ENCODE measurements around the gene LRRC52.

The LRRC52 gene

DNA sequence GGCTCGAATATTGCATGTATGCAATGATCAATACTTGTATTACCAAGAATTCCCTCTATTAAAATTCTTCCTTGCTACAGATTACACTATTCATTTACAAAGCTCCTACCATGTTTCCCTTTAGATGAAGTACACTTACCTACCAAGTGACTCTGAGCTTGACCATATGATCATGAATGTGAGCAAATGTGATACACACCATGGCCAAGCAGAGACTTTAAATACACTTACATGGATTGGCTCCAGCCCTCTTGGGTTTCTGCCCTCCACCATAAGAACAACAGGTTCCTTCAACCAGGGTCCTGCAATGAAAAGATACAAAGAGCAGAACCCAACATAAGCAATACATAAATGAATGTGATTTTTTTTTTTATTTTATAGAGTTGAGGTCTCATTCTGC is 30.0 kb downstream of the LRRC52 start:
- H3K4me3 ChIP-seq (ENCODE audit: low read length), result no peak overlapping the region
- H3K4me1 ChIP-seq (ENCODE audit: low read length), result no peaks in the 10 kb centered on the region
- no peak overlapping the region for H3K9ac ChIP-seq (ENCODE audit: low read length)
- no peaks in the 10 kb centered on the region for H4K20me1 ChIP-seq (ENCODE audit: insufficient read depth, low read length)
- H2AFZ ChIP-seq (ENCODE audit: low read depth, low read length), result no peak overlapping the region
- no peaks in the 10 kb centered on the region for H3K9me3 ChIP-seq (ENCODE audit: insufficient read depth, low read length)
- H3K4me2 ChIP-seq (ENCODE audit: low read length), result no peak overlapping the region
- no peaks in the 10 kb centered on the region for H3K79me2 ChIP-seq (ENCODE audit: low read length)
- no peaks in the 10 kb centered on the region for H3K36me3 ChIP-seq (replicated peaks; ENCODE audit: low read depth, low read length)
- TF ChIP-seq EZH2phosphoT487 (IDR thresholded peaks at IDR 0.05; ENCODE audit: low read depth), result no peak
- TF ChIP-seq, protein P1, sequence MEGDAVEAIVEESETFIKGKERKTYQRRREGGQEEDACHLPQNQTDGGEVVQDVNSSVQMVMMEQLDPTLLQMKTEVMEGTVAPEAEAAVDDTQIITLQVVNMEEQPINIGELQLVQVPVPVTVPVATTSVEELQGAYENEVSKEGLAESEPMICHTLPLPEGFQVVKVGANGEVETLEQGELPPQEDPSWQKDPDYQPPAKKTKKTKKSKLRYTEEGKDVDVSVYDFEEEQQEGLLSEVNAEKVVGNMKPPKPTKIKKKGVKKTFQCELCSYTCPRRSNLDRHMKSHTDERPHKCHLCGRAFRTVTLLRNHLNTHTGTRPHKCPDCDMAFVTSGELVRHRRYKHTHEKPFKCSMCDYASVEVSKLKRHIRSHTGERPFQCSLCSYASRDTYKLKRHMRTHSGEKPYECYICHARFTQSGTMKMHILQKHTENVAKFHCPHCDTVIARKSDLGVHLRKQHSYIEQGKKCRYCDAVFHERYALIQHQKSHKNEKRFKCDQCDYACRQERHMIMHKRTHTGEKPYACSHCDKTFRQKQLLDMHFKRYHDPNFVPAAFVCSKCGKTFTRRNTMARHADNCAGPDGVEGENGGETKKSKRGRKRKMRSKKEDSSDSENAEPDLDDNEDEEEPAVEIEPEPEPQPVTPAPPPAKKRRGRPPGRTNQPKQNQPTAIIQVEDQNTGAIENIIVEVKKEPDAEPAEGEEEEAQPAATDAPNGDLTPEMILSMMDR (IDR thresholded peaks at IDR 0.05; ENCODE audit: low read depth, low read length), result no peak
- peaks cover 84% of the 10 kb centered on the region for H3K27me3 ChIP-seq (ENCODE audit: low read depth, low read length)
- no peak overlapping the region for H3K27ac ChIP-seq (ENCODE audit: low read length)

DNA sequence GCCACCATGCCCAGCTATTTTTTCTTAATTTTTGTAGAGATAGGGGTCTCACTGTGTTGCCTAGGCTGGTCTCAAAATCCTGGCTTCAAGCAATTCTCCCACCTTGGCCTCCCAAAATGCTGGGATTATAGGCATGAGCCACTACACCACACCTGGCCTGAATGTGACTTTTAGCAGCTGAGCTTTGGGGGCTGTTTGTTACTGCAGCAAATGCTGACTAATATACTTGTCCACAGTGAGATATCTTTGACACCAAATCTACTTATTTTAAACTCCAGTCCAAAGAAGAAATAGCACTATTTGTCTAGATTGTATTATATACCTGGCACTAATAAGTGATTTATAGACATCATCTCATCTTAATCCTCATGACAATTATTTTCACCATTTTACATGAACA is 30.5 kb downstream of the LRRC52 start:
- H3K4me3 ChIP-seq (ENCODE audit: low read length), result no peak overlapping the region
- no peaks in the 10 kb centered on the region for H3K36me3 ChIP-seq (replicated peaks; ENCODE audit: low read depth, low read length)
- no peaks in the 10 kb centered on the region for H3K79me2 ChIP-seq (ENCODE audit: low read length)
- H3K9ac ChIP-seq (ENCODE audit: low read length), result no peak overlapping the region
- H3K27ac ChIP-seq (ENCODE audit: low read length), result no peak overlapping the region
- H2AFZ ChIP-seq (ENCODE audit: low read depth, low read length), result no peak overlapping the region
- H3K27me3 ChIP-seq (ENCODE audit: low read depth, low read length), result peaks cover 87% of the 10 kb centered on the region
- no peaks in the 10 kb centered on the region for H3K4me1 ChIP-seq (ENCODE audit: low read length)
- no peaks in the 10 kb centered on the region; the same call in 1 of the 2 replicates for H4K20me1 ChIP-seq (ENCODE audit: insufficient read depth, low read length)
- H3K4me2 ChIP-seq (ENCODE audit: low read length), result no peak overlapping the region
- H3K9me3 ChIP-seq (ENCODE audit: insufficient read depth, low read length), result no peaks in the 10 kb centered on the region
- TF ChIP-seq, protein P1 (IDR thresholded peaks at IDR 0.05; ENCODE audit: low read depth, low read length), result no peak
- no peak for TF ChIP-seq EZH2phosphoT487 (IDR thresholded peaks at IDR 0.05; ENCODE audit: low read depth)

DNA sequence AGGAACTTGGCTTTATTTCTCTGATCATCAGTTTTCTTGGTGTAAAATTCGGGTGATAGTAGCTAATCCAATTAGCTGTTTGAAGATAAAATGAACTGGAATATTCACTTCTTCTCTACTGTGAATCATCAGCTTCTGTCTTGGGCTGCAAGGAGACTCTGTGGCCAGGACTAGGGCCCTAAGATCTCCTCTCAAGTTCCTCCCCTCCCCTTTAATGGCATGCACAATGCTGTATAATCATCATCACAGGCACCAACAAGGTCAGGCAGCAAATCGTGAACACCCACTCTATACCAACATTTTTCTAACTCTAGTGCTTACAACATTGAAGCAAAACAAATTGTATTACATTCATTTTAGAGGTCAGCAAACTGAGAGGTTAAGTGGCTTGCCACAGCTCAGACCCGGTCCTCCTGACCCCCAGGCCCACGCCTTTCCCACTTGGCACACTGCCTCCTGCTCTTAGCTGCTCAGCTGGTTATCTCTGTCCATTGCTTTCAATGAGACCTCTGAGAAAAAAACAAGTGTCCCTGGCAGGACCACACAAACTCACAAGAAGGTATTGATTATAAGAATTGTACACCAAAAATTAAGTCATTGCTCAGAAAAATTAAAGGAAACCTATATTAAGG is 31.8 kb downstream of the LRRC52 start:
- Histone ChIP-seq H3K9ac (ENCODE audit: low read length) (no peak overlapping the region), H3K79me2 (ENCODE audit: low read length) (no peaks in the 10 kb centered on the region), H3K27me3 (ENCODE audit: low read depth, low read length) (peaks cover 87% of the 10 kb centered on the region), H3K4me3 (ENCODE audit: low read length) (no peak overlapping the region), H3K36me3 (replicated peaks; ENCODE audit: low read depth, low read length) (no peaks in the 10 kb centered on the region), H2AFZ (ENCODE audit: low read depth, low read length) (no peak overlapping the region), H3K4me2 (ENCODE audit: low read length) (no peak overlapping the region), H3K4me1 (ENCODE audit: low read length) (no peaks in the 10 kb centered on the region), H4K20me1 (ENCODE audit: insufficient read depth, low read length) (no peaks in the 10 kb centered on the region; the same call in 1 of the 2 replicates), H3K9me3 (ENCODE audit: insufficient read depth, low read length) (no peaks in the 10 kb centered on the region), H3K27ac (ENCODE audit: low read length) (no peak overlapping the region)
- TF ChIP-seq EZH2phosphoT487 (IDR thresholded peaks at IDR 0.05; ENCODE audit: low read depth), result no peak
- TF ChIP-seq, protein P1 (IDR thresholded peaks at IDR 0.05; ENCODE audit: low read depth, low read length), result no peak

DNA sequence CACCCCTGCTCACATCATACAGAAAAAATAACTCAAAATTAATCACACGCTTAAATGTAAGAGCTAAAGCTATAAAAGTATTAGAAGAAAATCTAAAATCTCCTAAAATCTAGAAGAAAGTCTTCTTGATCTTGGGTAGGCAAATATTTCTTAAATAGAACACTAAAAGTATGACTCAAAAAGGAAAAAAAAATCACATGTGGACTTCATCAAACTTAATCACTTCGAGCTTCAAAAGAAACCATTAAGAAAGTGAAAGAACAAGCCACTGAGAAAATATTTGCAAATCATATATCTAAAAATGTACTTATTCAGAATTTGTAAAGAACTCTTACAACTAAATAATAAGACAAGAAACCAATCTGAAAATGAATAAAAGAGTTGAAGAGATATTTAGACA is 32.7 kb downstream of the LRRC52 start:
- Histone ChIP-seq H3K27me3 (ENCODE audit: low read depth, low read length) (peaks cover 85% of the 10 kb centered on the region), H3K36me3 (replicated peaks; ENCODE audit: low read depth, low read length) (no peaks in the 10 kb centered on the region), H3K4me1 (ENCODE audit: low read length) (no peaks in the 10 kb centered on the region), H3K4me2 (ENCODE audit: low read length) (no peak overlapping the region), H3K4me3 (ENCODE audit: low read length) (no peak overlapping the region), H3K9me3 (ENCODE audit: insufficient read depth, low read length) (no peaks in the 10 kb centered on the region), H4K20me1 (ENCODE audit: insufficient read depth, low read length) (no peaks in the 10 kb centered on the region; the same call in 1 of the 2 replicates), H3K9ac (ENCODE audit: low read length) (no peak overlapping the region), H3K27ac (ENCODE audit: low read length) (no peak overlapping the region), H2AFZ (ENCODE audit: low read depth, low read length) (no peak overlapping the region), H3K79me2 (ENCODE audit: low read length) (no peaks in the 10 kb centered on the region)
- no peak for TF ChIP-seq EZH2phosphoT487 (IDR thresholded peaks at IDR 0.05; ENCODE audit: low read depth)
- TF ChIP-seq, protein P1 (IDR thresholded peaks at IDR 0.05; ENCODE audit: low read depth, low read length), result no peak
